Stimulated activated CD8-positive, alpha-beta memory T cell treated with anti-CD3 and anti-CD28 coated beads, Interleukin-7, amount 100 ng/mL, for 4 hours (primary cell): Measurements from ENCODE around the gene S100A7A.
"Not testable (repeated sequence)": the region's sequence is repeated elsewhere in the genome, so short reads cannot be mapped to it uniquely, and the experiment has no call there.

Experiments used
- DNase-seq, 2 donors: peaks; one replicate each; pipeline ENCODE4 v3.0.0-alpha.2; 2020; ENCODE audit warnings: low read depth in 2 of 2

S100A7A gene

GRCh38 chr1:153395136-153395685 is 21.1 kb upstream of the S100A7A start:
- no peak for DNase-seq

- DNase-seq, result no peak
Measured at GRCh38 chr1:153395776-153396175, 20.5 kb upstream of the S100A7A start.

- DNase-seq, result no peak
Measured at GRCh38 chr1:153396461-153396860, 19.9 kb upstream of the S100A7A start.

GRCh38 chr1:153397051-153397923 is 19.0 kb upstream of the S100A7A start:
- no peak for DNase-seq

- DNase-seq, result no peak
Measured at GRCh38 chr1:153397924-153398651, 18.2 kb upstream of the S100A7A start.

GRCh38 chr1:153399401-153400055 is 16.8 kb upstream of the S100A7A start:
- no peak for DNase-seq

- no peak for DNase-seq
Measured at GRCh38 chr1:153400244-153400643, 16.1 kb upstream of the S100A7A start.

- DNase-seq, result no peak
Measured at GRCh38 chr1:153401461-153401860, 14.9 kb upstream of the S100A7A start.

GRCh38 chr1:153402226-153402625 is 14.1 kb upstream of the S100A7A start:
- DNase-seq, result no peak

GRCh38 chr1:153403421-153404085 is 12.8 kb upstream of the S100A7A start:
- no peak for DNase-seq

- DNase-seq, result no peak
Measured at GRCh38 chr1:153404086-153404635, 12.2 kb upstream of the S100A7A start.

GRCh38 chr1:153404768-153405167 is 11.6 kb upstream of the S100A7A start:
- peak in 1 of 2 donors; percentile 11 for DNase-seq

- DNase-seq, result not testable (repeated sequence)
Measured at GRCh38 chr1:153405825-153406599, 10.3 kb upstream of the S100A7A start.

GRCh38 chr1:153407274-153407673 is 9.0 kb upstream of the S100A7A start:
- DNase-seq, result not testable (repeated sequence)

- not testable (repeated sequence) for DNase-seq
Measured at GRCh38 chr1:153413961-153414360, 2.4 kb upstream of the S100A7A start.

- DNase-seq, result no peak
Measured at GRCh38 chr1:153417136-153417888, 992 bp downstream of the S100A7A start.

- not testable (repeated sequence) for DNase-seq
Measured at GRCh38 chr1:153418758-153419435, 2.6 kb downstream of the S100A7A start.

GRCh38 chr1:153419436-153419793 is 3.1 kb downstream of the S100A7A start:
- DNase-seq, result not testable (repeated sequence)

- DNase-seq, result no peak
Measured at GRCh38 chr1:153420306-153420705, 4.0 kb downstream of the S100A7A start.
